ENCODE data around the gene DBNDD2. TPM values are rescaled to one million over a fixed set of nuclear protein-coding genes. Genes with fewer than 3 reads are reported as not detected.

Gene DBNDD2
- total RNA-seq, 1 experiment from 2014 or later, result 3.8 TPM

GRCh38 chr20:45449528-45449927 lies 41.4 kb downstream of the DBNDD2 start:
- peak; percentile 18 for DNase-seq (ENCODE audit: low spot score)

GRCh38 chr20:45450097-45450818 lies 42.2 kb downstream of the DBNDD2 start:
- DNase-seq (ENCODE audit: low spot score), result peak; percentile 57

- DNase-seq (ENCODE audit: low spot score), result no peak
Measured at GRCh38 chr20:45452238-45452637, 44.1 kb downstream of the DBNDD2 start.

GRCh38 chr20:45452772-45453691 lies 44.9 kb downstream of the DBNDD2 start:
- DNase-seq (ENCODE audit: low spot score), result no peak

GRCh38 chr20:45456632-45457031 lies 48.5 kb downstream of the DBNDD2 start:
- peak; percentile 36 for DNase-seq (ENCODE audit: low spot score)

GRCh38 chr20:45459606-45460005 lies 51.5 kb downstream of the DBNDD2 start:
- no peak for DNase-seq (ENCODE audit: low spot score)

Other genes starting within 250 kb of the DBNDD2 start
- not detected in 2 replicates for gene PI3, start 233.4 kb upstream of the DBNDD2 start, total RNA-seq (2014; rRNA removed; shearing (Covaris generic))
- not detected in 2 replicates for gene SEMG1, start 201.3 kb upstream of the DBNDD2 start, total RNA-seq (2014; rRNA removed; shearing (Covaris generic))
- not detected in 2 replicates for gene SEMG2, start 186.9 kb upstream of the DBNDD2 start, total RNA-seq (2014; rRNA removed; shearing (Covaris generic))
- gene SLPI, start 153.7 kb upstream of the DBNDD2 start, total RNA-seq (2014; rRNA removed; shearing (Covaris generic)), result 79.8 and 84.9 TPM in 2 replicates
- not detected in 2 replicates for gene RBPJL, start 101.4 kb upstream of the DBNDD2 start, total RNA-seq (2014; rRNA removed; shearing (Covaris generic))
- gene MATN4, start 100.0 kb upstream of the DBNDD2 start, total RNA-seq (2014; rRNA removed; shearing (Covaris generic)), result not detected in 2 replicates
- 88.3 and 88.4 TPM in 2 replicates for gene SDC4, start 59.9 kb upstream of the DBNDD2 start, total RNA-seq (2014; rRNA removed; shearing (Covaris generic))
- gene SYS1, start 45.1 kb upstream of the DBNDD2 start, total RNA-seq (2014; rRNA removed; shearing (Covaris generic)), result 15.4 and 20.8 TPM in 2 replicates
- gene TP53TG5, start 30.0 kb upstream of the DBNDD2 start, total RNA-seq (2014; rRNA removed; shearing (Covaris generic)), result not detected in 2 replicates
- gene PIGT, start 7.9 kb downstream of the DBNDD2 start, total RNA-seq (2014; rRNA removed; shearing (Covaris generic)), result 83.5 and 118 TPM in 2 replicates
- not detected in 2 replicates for gene WFDC2, start 61.5 kb downstream of the DBNDD2 start, total RNA-seq (2014; rRNA removed; shearing (Covaris generic))
- not detected in 2 replicates for gene SPINT3, start 107.3 kb downstream of the DBNDD2 start, total RNA-seq (2014; rRNA removed; shearing (Covaris generic))
- not detected in 2 replicates for gene WFDC6, start 131.2 kb downstream of the DBNDD2 start, total RNA-seq (2014; rRNA removed; shearing (Covaris generic))
- gene EPPIN, start 139.1 kb downstream of the DBNDD2 start, total RNA-seq (2014; rRNA removed; shearing (Covaris generic)), result not detected in 2 replicates
- gene WFDC8, start 171.0 kb downstream of the DBNDD2 start, total RNA-seq (2014; rRNA removed; shearing (Covaris generic)), result not detected in 2 replicates
- not detected in 2 replicates for gene WFDC10A, start 221.4 kb downstream of the DBNDD2 start, total RNA-seq (2014; rRNA removed; shearing (Covaris generic))
- not detected in 2 replicates for gene WFDC9, start 223.0 kb downstream of the DBNDD2 start, total RNA-seq (2014; rRNA removed; shearing (Covaris generic))

Measured in H4 (cell line).